OCI-LY3 (cell line): ENCODE measurements around the gene CYTH1.

ENCODE experiments used
- EZH2phosphoT487 ChIP-seq: fragments of 200-600 bp; shearing (Covaris generic); IDR thresholded peaks from 2 replicates; pipeline ENCODE4 v1.6.1; 2018; ENCODE audit warnings: antibody characterized with exemption, mixed run types, low read depth
- TF ChIP-seq, protein P1 (sequence below): fragments of 200-600, 300-600 bp; sonication (generic); IDR thresholded peaks from 2 replicates; pipeline ENCODE4 v1.5.1; 2014; ENCODE audit warnings: antibody characterized with exemption, low read length, low read depth

DNA sequence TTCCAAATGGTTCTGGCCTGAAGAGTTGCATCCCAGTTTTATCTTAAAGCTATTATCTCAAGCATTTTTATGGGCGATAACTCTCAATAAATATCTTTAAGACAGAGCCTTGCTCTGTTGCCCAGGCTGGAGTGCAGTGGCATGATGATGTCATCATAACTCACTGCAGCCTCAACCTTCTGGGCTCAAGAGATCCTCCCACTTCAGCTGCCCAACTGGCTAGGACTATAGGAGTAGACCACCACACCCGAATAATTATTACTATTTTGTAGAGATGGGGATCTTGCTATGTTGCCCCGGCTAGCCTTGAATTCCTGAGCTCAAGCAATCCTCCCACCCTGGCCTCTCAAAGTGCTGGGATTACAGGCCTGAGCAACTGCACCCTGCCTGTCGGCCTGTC is 26.1 kb upstream of the CYTH1 start:
- TF ChIP-seq, protein P1, sequence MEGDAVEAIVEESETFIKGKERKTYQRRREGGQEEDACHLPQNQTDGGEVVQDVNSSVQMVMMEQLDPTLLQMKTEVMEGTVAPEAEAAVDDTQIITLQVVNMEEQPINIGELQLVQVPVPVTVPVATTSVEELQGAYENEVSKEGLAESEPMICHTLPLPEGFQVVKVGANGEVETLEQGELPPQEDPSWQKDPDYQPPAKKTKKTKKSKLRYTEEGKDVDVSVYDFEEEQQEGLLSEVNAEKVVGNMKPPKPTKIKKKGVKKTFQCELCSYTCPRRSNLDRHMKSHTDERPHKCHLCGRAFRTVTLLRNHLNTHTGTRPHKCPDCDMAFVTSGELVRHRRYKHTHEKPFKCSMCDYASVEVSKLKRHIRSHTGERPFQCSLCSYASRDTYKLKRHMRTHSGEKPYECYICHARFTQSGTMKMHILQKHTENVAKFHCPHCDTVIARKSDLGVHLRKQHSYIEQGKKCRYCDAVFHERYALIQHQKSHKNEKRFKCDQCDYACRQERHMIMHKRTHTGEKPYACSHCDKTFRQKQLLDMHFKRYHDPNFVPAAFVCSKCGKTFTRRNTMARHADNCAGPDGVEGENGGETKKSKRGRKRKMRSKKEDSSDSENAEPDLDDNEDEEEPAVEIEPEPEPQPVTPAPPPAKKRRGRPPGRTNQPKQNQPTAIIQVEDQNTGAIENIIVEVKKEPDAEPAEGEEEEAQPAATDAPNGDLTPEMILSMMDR, result no peak
- no peak for TF ChIP-seq EZH2phosphoT487
